Hematopoietic multipotent progenitor cell treated with erythropoietin and hydrocortisone succinate and interleukin-3 and kit ligand, for 6 days (in vitro differentiated cells): ENCODE data around the gene INTS6.

Experiments
- DNase-seq: peaks from one replicate; pipeline ENCODE4 v3.0.0-alpha.2; 2015

Gene INTS6

DNA sequence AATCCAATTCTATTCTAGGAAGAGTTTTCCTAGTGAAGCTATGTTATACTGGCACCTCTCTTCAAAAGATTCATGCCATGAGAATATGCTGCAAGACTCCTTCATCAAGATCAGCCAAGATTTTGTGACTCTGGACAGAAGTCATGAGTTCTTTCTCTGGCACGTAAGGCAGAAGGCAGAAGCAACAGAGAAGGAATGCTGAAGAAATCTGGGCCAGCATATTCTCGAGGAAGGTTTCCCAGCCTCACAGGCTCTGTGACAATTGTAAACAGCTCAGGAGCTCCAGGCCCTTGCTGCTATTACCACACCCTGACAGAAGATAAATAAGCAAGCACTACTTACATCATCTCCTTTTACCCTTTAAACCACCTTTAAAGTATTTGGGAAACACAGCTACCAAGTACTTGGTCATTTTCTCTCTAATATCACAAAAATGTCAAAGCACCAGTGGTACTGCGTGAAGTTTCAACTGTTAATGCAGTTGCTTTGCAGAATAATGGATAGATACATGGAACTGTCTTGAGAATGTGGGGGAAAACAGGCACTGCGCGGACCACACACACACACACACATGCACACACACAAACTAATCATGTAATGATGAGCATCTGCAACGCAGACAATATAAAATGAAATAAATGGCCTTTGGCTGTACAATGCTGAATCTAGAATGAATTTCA is 55.4 kb downstream of the INTS6 start:
- DNase-seq, result no peak

DNA sequence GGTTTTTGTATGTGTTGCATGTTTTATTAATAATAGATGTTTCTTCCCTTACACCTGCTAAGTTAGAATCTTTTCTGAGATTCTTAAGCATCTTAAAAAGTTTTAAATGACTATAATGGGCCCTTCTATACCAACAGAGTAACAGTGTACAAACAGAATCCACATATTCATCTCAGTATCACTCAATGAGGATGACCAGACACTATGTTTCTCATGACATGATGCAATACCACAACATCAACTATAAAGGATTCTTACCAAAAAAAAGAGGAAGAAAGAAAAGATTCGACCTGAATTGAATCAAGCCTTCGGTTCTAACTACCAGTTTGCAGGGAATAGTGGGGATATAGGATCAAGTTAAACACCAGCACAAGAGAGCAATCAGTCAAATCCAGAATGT is 56.5 kb downstream of the INTS6 start:
- peak; percentile 64 for DNase-seq

DNA sequence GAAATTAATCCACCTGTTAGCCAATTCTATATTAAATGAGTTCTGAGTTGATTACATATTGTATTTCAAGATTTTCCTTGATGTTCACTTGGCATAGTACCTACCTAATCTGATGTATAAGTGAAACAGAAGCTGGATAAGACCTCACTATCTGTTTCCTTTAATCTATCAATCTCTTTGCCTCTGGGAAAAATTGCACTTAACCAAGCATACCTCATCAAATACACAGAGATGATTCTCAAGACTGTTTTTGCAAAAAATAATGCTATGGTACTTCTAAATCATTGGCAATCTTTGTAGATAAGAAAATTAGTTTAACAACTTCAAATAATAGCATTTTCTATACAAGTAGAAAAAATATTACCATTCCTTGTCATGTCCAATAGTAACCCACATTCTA is 58.1 kb downstream of the INTS6 start:
- no peak for DNase-seq

DNA sequence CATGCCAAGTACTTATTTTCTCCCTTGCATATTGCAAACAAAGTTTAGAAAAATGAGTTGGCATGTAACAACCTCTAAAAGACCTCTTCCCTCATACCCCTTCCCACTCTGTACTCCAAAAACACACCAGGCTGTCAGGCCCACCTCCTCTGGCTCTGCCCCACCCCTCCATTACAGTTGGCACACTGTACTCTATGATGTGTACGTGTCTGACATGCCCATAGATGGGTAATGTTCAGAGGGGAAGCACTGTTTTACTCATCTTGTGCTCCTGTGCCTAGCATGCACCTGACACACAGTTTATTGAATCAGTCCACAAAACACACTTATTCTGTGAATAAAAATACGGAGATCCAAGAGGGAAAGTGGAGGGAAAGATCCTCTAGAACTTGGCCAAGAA is 67.7 kb downstream of the INTS6 start:
- DNase-seq, result no peak

DNA sequence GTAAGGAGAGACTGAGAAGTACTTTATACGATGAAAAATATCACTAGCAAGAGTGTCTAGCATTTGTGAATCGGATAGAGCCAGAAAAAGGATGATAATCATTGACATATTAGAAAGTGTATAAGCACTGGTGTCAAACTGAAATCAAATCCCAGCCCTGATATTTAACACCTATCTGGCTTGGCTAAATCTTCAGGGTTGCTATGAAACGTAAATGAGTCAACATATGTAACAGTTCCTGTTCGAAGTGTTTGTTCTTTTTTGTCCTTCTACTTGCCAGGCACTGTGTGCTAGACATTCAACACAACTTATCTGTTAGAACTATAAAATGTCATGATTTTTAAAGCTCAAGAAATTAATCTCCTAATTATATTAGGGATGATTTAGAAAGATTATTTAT is 72.6 kb downstream of the INTS6 start:
- DNase-seq, result no peak

DNA sequence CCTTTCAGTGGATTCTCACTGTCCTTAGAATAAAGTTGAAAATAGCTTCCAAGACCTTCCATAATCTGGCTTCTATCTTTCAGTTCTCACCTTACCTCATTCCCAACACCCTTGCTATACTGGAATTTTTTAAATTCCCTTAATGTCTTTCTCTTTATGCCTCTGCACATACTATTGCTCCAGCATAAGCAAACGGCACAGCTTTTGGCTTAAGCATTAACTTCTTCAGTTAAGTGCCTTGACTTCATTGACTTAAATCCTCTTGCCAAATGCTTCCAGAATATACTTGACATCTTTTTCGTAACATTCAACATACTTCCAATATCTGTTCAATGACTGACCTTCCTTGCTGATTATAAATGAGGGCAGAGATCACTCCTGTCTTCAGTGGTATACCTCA is 79.4 kb downstream of the INTS6 start:
- DNase-seq, result no peak

DNA sequence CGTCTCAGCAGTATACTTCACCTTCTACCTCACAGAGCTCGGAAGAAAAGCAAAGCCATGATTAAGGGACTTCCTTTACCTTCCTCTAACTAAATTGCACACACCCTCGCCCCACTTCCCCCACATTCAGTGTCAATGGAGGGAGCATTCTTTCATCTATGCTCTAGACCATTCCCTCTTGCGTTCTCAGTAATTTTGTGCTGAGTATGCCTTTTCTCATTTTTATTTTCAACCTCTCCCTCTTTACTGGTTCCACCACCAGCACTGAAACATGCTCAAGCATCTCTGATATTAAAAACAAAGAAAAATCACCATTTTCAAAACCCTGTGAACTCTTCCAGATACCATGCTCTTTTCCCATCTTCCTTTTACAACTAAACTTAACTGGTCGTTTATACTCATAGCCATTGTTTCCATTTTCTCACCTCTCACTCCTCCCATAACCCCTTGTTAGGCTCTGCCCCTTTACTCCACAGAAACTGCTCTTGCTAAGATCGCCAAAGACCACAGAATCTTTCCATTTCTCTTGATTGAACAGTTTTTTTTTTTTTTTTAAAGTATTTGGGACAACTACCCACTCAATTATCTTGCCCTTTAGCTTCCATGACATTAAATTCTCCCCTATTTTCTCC is 81.0 kb downstream of the INTS6 start:
- no peak for DNase-seq

DNA sequence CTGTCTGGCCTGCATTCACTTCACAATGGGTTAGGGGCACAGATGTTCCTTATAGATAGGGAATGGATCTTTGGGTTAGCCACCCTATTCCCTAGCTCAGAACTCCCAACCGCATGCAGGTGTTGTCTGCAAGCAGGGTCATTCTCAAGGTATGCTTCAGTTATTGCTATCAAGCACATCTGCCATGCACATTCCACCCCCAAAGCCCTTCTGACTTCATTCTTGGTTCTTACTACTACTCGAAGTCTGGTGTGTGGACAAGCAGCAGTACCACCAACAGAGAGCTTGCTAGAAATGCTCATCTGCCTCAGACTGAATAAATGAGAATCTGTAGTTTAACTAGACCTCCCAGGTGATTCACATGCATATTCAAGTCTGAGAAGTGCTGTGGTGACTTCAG is 82.0 kb downstream of the INTS6 start:
- DNase-seq, result no peak

DNA sequence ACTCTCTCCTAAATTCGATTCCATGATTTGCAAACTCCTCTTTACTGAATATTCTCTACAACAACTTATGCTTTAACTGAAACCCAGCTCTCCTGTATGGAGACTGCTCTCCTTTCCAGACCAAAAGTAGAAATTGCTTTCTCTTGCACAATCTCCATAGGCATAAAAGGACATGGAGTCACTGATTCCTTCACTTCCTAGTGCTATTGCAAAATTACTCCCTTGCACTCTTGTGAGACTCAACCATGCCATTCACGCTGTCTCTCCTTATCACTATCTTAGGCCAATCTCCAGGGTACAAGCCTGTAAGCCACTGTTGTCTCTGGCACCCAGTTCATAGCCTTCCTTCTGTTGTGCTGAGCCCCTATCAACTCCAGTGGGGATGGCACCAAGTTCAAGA is 82.7 kb downstream of the INTS6 start:
- no peak for DNase-seq

DNA sequence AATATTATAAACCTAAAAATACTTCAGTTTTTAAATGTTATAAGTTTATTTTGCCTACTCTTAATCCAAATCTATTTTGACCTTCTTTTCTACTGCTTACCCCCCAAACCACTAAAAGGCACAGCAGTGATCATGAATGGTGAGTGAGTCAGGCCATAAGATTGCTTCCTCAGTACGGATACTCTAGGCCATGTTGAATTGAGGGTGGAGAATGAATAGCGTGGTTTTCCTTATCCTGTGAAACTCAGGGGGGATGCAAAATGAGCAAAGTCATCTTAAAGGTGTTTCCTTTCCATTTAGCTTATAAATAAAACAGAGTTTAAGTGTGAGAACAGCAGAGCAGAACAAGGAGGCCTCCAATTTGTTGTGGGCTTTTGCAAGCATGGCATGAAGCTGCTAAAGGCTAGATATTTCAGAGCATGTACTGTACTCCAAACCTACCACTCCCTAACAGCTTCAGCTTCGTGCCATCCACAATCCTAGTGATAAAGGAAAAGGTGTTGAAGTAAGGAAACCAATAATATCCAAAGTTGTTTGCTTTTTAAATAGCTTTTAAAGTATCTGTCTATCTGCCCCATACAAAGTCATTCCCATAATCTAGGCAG is 88.3 kb downstream of the INTS6 start:
- DNase-seq, result no peak

DNA sequence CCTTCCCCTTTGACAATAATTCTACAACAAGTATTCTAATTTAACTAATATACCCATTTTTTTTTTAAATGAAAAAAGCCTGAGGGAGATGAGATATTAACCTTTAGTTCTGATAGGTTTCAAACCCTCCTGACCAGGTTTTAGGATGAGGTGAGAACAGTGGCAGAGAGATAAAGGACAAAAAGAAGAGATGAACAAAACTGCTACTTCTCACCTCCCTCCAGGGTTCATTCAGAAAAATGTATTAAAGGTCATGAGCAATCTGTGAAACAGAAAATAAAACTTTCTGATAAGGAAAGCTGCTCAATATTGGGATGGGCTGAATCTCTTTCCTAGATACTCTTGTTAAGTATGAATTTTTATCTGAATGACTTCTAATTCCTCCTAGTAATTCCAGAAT is 89.2 kb downstream of the INTS6 start:
- no peak for DNase-seq

DNA sequence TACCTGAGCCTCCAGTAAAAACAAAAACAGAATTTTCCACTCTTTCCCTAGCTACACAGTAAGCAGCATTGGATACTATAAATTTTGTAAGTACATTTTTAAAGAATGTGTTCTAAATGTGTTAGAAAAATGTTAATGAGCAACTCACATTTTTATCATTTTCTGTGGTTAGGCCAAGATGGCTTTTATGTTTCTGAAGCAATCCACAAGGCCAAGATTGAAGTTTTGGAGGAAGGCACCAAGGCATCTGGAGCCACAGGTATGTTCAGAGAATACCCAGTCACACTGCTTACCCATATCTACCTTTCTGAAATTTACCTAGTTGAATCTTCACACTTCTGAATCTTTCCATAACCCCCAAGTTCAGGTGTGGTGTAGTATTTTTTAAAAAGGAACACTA is 91.7 kb downstream of the INTS6 start:
- no peak for DNase-seq

DNA sequence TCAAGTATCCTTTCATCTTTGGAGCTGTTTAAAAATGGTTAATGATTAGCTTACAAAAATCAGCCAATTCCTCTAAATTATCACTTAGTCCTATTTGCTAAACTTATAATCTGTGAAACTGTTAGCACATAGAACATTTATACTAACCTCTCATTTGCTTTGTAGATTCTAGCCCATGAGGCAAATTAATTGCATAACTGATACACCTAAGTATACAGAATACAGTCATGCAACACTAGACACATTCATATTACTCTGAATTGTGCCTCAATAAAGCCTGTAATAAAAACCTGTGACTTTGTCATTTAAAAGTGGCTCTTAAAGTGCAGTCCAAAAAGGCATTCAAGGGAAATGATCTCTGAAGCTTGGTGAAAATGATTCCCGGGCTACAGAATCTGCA is 92.3 kb downstream of the INTS6 start:
- no peak for DNase-seq

DNA sequence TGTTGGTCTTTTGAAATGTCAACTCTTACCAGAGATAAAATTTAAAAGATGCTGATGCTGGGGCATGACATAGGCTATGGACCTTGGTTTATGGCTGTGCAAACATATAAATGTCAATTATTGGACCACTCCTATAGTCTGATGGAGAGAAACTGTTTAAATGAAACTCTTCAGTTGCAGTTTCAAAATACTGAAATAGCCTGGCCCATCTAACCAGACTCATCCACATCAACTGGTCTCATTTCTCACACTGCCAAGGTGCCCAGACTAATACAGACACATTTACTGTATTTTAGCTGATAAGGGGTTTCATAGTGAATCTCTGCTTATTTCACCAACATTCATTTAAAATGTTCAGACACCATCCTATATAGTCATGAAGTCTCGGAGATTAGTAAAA is 93.5 kb downstream of the INTS6 start:
- DNase-seq, result no peak

DNA sequence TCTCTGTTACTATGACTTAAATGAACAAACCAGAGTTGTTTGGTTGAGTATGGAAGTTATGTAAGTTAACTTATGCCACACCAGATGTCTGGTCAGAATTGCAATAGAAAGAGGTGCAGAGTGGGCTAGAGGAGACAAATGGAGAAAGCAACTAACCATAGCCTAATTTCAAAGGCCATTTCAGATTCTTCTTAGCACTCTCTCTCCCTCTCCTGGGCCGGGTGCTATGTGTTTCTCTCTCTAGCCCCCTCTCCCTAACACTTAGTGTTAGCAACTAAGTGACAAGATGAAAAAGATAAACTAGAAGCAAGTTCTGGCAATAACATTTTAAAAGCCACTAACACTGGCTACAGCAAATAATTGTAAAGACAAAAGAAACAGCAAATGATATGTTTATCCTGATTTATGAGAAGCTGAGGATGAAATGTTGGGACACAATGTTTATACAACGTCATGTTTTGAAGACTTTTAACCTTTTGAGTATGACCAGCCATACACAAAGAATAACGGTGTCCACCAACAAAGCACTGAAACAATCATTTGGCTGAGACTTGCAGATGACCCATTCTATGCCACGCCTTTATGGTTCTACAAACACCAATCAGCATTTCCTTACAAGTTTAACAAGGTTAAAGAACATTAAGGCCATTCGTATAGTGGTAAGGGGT is 94.8 kb downstream of the INTS6 start:
- DNase-seq, result no peak

DNA sequence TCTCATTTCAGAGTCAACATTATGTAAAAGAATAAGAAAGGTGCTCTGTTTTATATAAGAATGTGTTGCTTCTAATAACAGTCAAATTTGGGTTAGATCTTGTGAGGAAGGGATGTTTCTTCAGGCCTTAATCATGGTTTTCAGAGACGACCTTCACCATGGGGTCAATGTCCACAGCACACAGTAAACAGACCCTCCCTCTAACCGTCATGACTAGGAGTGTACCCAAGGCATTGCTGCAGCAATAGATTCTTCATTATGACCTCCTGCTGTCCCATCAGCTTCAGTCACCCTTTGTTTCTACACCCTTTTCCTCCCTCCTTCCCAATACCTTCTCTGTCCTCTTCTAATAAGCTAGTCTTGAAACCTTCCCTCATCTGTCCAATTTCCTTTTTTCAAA is 97.6 kb downstream of the INTS6 start:
- no peak for DNase-seq

DNA sequence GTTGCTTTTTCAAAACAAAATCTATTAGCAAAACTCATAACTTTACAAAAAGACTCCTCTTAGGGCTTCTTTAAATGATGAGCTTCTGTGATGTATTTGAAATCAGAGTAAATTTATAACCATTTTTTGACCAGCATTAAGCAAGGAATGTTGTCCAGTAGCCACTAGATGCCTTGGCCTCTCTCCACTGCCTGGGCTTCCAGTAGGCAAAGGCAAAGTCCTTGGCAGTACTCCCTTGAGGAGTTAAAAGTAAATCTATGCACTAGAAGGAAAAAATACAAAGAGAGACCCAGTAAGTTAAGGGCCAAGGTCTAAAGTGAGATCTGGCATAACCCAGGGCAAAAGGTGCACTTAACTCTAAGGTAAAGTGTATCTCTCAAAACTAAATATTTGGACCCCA is 103.8 kb downstream of the INTS6 start:
- DNase-seq, result no peak

DNA sequence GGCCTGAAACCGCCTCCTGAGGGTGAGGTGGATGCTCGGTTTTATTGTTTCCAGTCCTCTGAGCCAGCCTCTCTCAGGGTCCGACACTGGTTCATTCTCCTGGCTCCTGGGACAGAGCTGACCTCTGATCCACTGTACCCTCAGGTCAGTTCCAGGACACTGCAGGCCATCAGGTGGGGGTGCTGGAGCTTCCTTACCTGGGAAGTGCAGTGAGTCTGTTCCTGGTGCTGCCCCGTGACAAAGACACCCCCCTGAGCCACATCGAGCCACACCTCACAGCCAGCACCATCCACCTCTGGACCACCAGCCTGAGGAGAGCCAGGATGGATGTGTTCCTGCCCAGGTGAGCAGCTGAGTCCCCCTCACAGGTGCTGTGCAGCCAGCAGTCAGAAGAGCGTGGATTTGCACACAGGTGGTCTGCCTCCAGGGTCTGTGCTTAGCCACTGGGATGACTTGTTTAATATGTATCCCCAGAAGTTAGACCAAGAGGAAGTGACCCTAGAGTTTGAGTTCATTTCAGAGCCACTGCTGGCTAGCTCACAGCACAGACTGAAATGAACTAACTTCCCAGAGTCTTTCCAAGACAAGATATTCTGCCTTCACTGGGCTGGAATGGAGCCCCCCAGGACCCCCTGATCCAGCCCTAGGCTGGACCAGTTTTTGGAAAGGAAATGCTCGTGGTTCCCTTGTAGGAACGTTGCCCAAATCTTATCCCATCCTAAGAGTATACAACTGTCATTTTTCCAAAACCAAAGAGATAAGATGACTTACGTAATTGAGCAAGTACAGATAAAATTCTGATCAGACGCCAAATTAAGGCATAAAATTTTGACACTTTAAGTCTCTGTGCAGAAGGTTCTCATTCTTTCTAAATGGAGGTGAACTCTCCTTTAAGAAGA is 104.5 kb downstream of the INTS6 start:
- no peak for DNase-seq

DNA sequence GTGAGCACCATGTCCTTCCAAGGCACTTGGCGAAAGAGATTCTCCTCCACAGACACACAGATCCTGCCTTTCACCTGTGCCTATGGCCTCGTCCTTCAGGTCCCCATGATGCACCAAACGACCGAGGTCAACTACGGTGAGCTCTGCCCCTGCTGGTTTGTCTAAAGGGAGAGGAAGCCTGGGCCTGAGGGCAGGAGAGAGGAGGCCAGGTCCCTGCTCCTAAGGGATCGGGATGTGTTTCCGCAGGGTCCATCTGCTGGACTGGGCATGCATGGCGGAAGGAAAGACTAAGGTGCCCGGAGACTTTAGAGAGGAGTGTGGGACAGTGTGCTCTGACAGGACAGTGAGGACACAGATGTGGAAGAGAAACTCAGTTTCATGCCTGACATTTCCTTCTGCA is 105.7 kb downstream of the INTS6 start:
- DNase-seq, result no peak

DNA sequence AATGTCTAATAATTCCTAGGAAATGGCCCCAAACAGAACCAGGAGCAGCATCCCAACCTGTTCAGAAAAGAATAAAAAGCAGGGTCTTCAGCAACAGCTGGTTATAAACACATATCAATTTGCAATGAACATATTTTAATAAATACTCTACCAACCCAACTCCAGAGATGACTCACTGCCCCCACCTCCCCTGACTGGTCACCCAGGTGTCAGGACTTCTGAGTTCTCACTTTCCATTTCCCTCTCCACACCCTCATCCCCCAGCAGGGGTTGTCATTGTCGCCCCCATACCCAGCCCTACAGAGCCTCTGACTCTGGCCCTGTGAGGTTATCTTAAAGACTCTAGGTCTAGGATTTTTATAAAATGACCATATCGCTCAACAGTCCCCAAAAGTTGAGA is 106.4 kb downstream of the INTS6 start:
- DNase-seq, result no peak

DNA sequence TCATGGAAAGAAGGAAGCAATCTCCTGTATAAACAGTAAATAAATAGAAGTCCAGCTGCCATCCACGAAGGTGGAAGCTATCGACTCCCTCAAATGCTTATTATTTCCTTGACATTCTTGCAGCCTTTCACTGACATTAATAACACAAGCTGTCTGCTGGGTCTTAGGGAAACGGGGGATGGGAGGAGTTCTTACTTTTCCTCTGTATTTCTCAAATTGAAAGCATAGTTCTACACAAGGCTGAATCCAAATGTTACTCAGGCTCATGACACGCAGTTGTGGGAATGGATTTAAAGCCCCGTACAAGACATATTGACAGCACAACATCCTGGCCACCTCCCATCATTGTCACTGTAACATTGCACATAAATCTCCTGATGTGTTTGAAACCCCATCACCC is 109.4 kb downstream of the INTS6 start:
- no peak for DNase-seq

DNA sequence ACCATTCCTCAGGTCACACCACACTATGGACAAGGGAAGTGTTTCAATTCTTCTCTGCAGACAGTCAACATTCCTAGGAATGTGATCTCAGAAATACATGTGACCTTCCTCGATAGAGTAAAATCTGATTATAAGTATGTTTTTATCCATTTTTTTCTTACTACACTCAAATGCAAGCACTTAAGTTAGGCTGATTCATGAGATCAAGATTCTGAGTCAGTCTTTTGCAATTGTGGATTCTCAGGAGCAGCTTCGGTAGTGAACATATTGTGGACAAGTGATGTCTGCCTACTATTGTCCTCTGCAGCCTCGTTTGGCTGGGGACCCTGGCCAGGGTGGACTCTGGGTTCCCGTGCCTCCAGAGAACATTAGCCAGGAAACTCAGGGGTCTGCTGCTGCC is 110.1 kb downstream of the INTS6 start:
- no peak for DNase-seq

DNA sequence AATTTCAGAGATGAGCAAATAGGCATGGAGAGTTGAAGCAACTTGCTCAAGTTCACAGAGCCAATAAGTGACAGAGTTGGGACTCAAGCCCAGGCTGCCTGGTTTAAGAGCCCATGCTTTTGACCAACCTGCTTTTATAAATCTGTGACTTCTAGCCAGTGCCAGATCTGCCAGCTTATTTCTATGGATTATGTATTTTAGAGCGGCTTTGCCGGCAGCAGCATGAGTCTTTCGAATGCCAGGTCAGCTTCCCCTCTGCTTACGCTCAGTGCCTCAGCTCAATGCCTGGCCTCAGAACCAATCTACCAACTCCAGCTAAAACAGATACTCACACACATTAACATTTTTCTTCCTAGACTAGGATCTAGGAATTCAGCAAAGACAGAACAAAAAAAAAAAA is 111.0 kb downstream of the INTS6 start:
- DNase-seq, result no peak
